ENCODE measurements around the gene SCNN1B. TPM values are rescaled to one million over a fixed set of nuclear protein-coding genes. Genes with fewer than 3 reads are reported as not detected.

SCNN1B gene
- total RNA-seq, 2 donors from 2014 or later, result not detected

DNA sequence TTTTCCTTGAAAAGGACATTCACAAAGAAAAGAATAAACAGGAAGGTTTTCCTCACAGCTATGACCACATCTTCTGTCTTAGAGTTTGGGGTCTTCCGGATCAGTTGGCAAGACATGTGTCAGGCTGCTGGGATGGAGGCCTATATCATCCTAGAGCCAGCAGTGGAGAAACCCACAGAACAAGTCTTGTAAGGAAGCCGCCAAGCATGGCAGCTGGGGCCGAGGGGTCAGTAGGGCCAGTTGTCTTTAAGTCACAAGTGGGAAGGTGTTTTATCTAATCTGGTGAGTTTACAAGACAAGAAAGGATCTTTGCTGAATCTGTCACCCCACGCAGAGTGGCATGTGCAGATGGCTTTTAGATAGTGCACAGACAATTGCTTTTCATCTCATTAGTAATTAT, 25.7 kb downstream of the SCNN1B start:
- whole genome bisulfite sequencing, 2 experiments (ENCODE audit: insufficient coverage in 1 of 2, insufficient read length in 1 of 2), result 82 to 94% methylated on average over 2 to 4 of the region's 4 CpGs
- TF ChIP-seq, protein P1, sequence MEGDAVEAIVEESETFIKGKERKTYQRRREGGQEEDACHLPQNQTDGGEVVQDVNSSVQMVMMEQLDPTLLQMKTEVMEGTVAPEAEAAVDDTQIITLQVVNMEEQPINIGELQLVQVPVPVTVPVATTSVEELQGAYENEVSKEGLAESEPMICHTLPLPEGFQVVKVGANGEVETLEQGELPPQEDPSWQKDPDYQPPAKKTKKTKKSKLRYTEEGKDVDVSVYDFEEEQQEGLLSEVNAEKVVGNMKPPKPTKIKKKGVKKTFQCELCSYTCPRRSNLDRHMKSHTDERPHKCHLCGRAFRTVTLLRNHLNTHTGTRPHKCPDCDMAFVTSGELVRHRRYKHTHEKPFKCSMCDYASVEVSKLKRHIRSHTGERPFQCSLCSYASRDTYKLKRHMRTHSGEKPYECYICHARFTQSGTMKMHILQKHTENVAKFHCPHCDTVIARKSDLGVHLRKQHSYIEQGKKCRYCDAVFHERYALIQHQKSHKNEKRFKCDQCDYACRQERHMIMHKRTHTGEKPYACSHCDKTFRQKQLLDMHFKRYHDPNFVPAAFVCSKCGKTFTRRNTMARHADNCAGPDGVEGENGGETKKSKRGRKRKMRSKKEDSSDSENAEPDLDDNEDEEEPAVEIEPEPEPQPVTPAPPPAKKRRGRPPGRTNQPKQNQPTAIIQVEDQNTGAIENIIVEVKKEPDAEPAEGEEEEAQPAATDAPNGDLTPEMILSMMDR (conservative IDR thresholded peaks at IDR 0.05), result no peak
- Histone ChIP-seq H3K9ac (ENCODE audit: extremely low read depth, low read length, poor library complexity, severe bottlenecking) (no peak overlapping the region), H3K9me3 (ENCODE audit: control insufficient read depth, low read length) (no peaks in the 10 kb centered on the region), H3K4me1 (ENCODE audit: control insufficient read depth, insufficient read depth, low read length) (peaks cover 2% of the 10 kb centered on the region), H3K4me3 (ENCODE audit: low read length) (no peak overlapping the region), H3K36me3 (ENCODE audit: control insufficient read depth, insufficient read depth, low read length) (no peaks in the 10 kb centered on the region), H3K27me3 (ENCODE audit: control insufficient read depth, insufficient read depth, low read length, poor library complexity, severe bottlenecking) (no peaks in the 10 kb centered on the region), H3K27ac (ENCODE audit: low read depth, low read length) (no peak overlapping the region)
- H3K9me3 Mint-ChIP-seq, result no peaks in the 10 kb centered on the region
- H3K36me3 Mint-ChIP-seq (ENCODE audit: low read depth), result no peaks in the 10 kb centered on the region
- peaks cover 14% of the 10 kb centered on the region for H3K4me1 Mint-ChIP-seq
- no peak overlapping the region for H3K27ac Mint-ChIP-seq
- no peak for DNase-seq
- peaks cover 4% of the 10 kb centered on the region for H3K27me3 Mint-ChIP-seq (ENCODE audit: insufficient read depth)
- H3K4me3 Mint-ChIP-seq, result no peak overlapping the region

DNA sequence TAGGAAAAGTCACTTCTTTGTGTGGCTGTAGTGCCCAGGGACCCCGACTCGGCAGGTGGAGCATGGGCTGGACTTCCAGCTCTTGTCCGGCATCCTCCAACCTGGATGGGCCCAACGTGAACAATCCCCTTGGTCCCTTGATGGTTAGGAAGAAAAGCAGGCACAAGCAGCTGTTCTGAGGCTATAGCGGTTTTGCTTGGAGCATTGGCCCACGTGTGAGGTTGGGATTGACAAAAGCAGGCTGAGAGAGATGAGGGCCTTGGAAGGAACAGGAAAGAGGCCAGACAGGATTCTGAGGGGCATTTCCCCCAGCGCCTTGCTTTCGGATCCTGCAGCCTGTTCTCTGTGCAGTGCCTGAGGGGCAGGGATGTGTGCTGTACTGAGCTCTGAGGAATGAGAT, 28.1 kb downstream of the SCNN1B start:
- no peaks in the 10 kb centered on the region for H3K9me3 Mint-ChIP-seq
- H3K4me3 ChIP-seq (ENCODE audit: low read length), result no peak overlapping the region
- H3K36me3 ChIP-seq (ENCODE audit: control insufficient read depth, insufficient read depth, low read length), result no peaks in the 10 kb centered on the region
- H3K9ac ChIP-seq (ENCODE audit: extremely low read depth, low read length, poor library complexity, severe bottlenecking), result no peak overlapping the region
- no peak overlapping the region for H3K27ac ChIP-seq (ENCODE audit: low read depth, low read length)
- H3K9me3 ChIP-seq (ENCODE audit: control insufficient read depth, low read length), result no peaks in the 10 kb centered on the region
- no peaks in the 10 kb centered on the region for H3K27me3 ChIP-seq (ENCODE audit: control insufficient read depth, insufficient read depth, low read length, poor library complexity, severe bottlenecking)
- H3K36me3 Mint-ChIP-seq (ENCODE audit: low read depth), result no peaks in the 10 kb centered on the region
- WGBS, 2 experiments (ENCODE audit: insufficient coverage in 1 of 2, insufficient read length in 1 of 2), result 90 to 93% methylated on average over 2 to 8 of the region's 8 CpGs
- H3K4me1 Mint-ChIP-seq, result peaks cover 6% of the 10 kb centered on the region
- peaks cover 2% of the 10 kb centered on the region for H3K27me3 Mint-ChIP-seq (ENCODE audit: insufficient read depth)
- TF ChIP-seq, protein P1 (conservative IDR thresholded peaks at IDR 0.05), result no peak
- H3K27ac Mint-ChIP-seq, result no peak overlapping the region
- no peak for DNase-seq
- peaks cover 2% of the 10 kb centered on the region for H3K4me1 ChIP-seq (ENCODE audit: control insufficient read depth, insufficient read depth, low read length)
- no peak overlapping the region for H3K4me3 Mint-ChIP-seq

DNA sequence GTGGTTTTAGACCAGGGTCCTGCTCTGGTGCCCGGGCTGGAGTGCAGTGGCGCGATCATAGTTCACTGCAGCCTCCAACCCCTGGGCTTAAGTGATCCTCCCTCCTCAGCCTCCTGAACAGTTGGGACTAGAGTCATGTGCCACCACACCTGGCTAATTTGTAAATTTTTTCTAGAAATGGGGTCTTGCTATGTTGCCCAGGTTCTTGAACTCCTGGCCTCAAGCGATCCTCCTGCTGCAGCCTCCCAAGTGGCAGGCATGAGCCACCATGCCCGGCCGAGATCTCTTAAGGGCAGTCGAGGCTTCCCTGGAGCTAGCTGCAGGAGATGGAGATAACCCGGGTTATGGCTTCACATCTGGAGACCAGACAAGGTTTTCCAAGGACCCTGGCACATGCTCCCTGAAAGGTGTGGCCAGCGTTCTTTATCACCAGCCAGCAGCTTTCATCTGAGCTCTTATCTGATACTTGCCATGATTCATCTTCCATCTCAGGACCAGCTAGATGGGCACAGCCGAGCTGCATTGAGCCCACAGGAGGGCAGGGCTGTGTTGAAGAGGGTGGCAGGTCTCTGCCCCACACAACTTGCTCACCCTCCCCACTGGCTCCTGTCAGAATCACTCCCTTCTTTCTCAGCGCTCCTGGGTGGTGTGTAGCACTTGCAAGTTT, 28.6 kb downstream of the SCNN1B start:
- peaks cover 2% of the 10 kb centered on the region for H3K4me1 ChIP-seq (ENCODE audit: control insufficient read depth, insufficient read depth, low read length)
- no peak for DNase-seq
- no peak overlapping the region for H3K9ac ChIP-seq (ENCODE audit: extremely low read depth, low read length, poor library complexity, severe bottlenecking)
- TF ChIP-seq, protein P1 (conservative IDR thresholded peaks at IDR 0.05), result no peak
- Mint-ChIP-seq H3K4me1 (peaks cover 6% of the 10 kb centered on the region), H3K36me3 (ENCODE audit: low read depth) (no peaks in the 10 kb centered on the region), H3K27ac (no peak overlapping the region), H3K4me3 (no peak overlapping the region), H3K9me3 (no peaks in the 10 kb centered on the region), H3K27me3 (ENCODE audit: insufficient read depth) (peaks cover 2% of the 10 kb centered on the region)
- 89 to 91% methylated on average over 10 to 11 of the region's 11 CpGs for WGBS, 2 experiments (ENCODE audit: insufficient coverage in 1 of 2, insufficient read length in 1 of 2)
- H3K9me3 ChIP-seq (ENCODE audit: control insufficient read depth, low read length), result no peaks in the 10 kb centered on the region
- H3K27me3 ChIP-seq (ENCODE audit: control insufficient read depth, insufficient read depth, low read length, poor library complexity, severe bottlenecking), result no peaks in the 10 kb centered on the region
- no peak overlapping the region for H3K4me3 ChIP-seq (ENCODE audit: low read length)
- no peaks in the 10 kb centered on the region for H3K36me3 ChIP-seq (ENCODE audit: control insufficient read depth, insufficient read depth, low read length)
- no peak overlapping the region for H3K27ac ChIP-seq (ENCODE audit: low read depth, low read length)
